Activated CD4-positive, alpha-beta T cell treated with anti-CD3 and anti-CD28 coated beads, Interleukin-2, amount 50 U/mL, for 4 hours (primary cell): ENCODE results near the gene RPS6KC1.
"Not testable (repeated sequence)": the region's sequence is repeated elsewhere in the genome, so short reads cannot be mapped to it uniquely, and the experiment has no call there.

Experiments used
- DNase-seq, 2 experiments: peaks; one replicate each; pipeline ENCODE4 v3.0.0-alpha.2; 2020

RPS6KC1 gene

DNA sequence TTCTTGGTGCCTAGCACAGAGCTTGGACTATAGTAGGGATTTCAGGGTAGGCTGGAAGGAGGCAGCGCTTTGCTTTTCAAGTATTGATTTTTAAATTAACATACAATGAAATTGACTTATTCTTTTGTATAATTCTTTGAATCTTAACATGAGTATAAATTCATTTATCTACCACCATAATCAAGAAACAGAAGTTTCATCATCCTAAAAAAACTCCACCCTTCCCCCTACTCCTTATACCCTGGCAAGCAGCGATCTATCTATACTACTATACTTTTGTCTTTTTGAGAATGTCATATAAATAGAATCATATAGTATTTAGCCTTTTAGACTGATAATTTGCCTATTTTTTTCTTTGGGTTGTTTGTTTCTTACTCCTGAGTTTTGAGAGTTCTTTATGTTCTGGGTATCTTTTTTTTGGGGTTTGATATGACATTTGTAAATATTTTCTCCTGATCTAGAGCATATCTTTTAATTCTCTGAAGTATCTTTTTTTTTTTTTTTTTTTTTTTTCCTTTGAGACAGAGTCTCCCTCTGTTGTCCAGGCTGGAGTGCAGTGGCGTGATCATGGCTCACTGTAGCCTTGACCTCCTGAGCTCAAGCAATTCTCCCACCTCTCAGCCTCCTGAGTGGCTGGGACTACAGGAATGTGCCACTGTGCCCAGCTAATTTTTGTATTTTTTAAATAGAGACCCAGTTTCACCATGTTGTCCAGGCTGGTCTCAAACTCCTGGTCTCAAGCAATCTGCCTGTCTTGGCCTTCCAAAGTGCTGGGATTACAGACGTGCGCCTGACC lies 6.4 kb downstream of the RPS6KC1 start:
- DNase-seq: no peak

GRCh38 chr1:213060836-213061235 lies 9.8 kb downstream of the RPS6KC1 start:
- DNase-seq: no peak

DNA sequence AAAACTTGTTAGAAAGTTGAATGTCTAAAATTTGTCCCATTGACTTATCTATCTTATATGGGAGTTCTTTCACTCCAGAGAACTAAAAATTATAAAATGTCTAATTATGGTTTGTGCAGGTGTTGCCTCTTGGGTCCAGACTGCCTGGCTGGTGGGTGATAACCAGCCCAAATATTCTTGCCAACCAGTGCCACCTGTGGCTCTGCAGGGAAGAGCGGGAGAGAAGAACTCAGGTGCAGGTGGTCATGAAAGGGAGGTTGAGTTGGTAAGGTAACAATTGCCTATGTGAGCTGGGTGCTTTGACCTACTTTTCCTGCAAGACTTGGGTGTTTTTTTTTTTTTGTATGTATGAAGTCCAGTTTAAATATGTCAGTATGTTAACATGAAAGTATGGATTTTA lies 10.2 kb downstream of the RPS6KC1 start:
- DNase-seq: no peak

GRCh38 chr1:213065800-213066199 lies 14.8 kb downstream of the RPS6KC1 start:
- no peak for DNase-seq

DNA sequence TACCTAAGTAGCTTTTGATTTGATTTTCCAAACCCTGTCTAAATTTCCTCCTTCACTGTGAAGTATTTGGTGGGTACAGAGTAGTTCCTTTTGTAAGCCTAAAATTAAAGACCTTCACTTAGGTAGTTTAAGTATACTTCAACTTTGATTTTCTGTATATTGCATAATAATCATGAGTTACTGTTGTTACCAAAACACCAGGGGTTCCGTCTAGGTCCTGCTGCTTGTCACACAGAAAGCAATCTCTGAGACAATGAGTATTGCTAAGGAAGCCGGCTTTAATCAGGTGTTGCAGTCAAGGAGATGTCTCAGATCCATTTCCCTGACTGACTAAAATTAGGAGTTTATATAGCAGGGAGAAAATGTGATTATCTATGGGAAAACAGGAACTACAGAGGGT lies 15.3 kb downstream of the RPS6KC1 start:
- DNase-seq: no peak

DNA sequence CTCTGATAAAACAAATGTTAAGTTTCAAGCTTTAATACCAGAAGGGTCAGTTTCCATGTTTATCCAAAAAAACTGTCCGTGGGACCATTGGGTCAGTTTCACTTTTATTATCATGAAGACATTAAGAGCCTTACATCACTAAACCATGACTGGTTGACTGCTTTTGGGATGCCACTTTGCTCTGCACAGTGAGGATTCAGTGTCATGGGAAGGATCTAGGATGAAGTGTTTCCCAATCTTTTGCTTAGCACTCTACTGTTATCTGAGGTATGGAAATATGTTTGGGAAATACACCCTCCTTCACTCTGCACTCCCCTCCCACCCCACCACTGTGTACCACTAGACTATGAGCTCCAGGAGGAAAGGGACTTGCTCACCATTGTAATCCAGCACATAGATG lies 16.3 kb downstream of the RPS6KC1 start:
- no peak for DNase-seq

DNA sequence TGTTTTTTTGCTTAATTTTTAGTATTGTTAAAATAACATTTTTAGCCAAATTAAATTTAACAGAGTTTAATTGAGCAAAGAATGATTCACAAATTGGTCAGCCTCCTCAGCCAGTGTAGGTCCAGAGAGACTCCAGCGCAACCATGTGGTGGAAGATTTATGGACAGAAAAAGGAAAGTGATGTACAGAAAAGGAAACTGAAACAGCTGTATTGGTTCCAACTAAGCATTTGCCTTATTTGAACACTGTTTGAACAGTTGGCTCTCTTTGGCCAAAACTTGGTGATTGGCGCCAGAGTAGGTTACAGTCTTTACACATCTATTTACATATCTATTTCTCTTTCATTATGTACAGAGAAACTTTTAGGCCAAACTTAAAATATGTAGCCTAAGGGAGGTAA lies 19.4 kb downstream of the RPS6KC1 start:
- DNase-seq: no peak

- DNase-seq: no peak
Measured at GRCh38 chr1:213075725-213076124, 24.7 kb downstream of the RPS6KC1 start.

DNA sequence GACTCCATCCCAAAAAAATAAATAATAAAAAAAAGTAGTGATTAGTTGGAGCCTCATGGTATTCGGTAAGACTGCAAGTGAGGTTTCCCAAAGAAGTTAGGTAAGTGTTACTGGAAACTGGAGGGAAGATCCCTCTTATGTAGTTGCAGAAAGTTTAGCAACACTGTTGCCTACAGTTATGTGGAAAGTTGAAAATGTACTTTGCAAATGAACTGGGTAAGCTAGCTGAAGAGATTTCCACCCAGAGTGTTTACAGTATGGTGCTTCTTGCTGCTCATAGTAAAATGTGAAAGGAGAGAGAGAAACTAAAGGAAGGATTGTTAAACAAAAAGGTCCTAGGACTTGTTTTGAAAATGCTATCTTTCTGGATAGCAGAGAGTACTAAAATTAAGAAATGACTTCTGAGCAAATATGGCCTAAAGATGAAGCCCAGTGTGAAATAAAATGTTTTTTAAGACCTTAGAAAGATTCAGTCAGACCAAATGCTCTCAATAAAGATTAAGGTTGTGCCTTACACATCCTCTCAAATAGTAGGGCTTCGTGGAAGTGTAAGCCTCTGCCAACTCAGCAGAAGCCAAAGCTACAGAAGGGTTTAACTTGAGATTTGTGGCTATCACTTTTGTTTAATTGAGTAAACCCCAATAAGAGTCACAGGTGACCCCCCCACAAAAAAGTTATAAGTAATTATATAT lies 31.5 kb downstream of the RPS6KC1 start:
- DNase-seq: no peak

DNA sequence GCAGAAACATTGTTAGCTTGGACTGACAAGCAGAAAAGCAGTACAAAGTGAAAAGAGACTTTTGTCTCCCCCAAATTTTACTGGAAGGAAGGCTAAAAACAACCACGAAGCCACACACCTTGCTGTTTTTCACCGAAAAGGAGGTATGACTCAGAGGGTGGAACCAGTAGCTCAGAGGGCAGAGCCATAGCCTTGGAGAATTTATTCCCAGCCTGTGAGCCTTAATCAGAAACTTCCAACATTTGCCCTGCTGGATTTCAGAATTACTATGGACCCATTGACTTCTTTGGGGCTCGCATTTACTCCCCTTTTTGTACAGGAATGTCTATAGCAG lies 32.0 kb downstream of the RPS6KC1 start:
- no peak for DNase-seq

DNA sequence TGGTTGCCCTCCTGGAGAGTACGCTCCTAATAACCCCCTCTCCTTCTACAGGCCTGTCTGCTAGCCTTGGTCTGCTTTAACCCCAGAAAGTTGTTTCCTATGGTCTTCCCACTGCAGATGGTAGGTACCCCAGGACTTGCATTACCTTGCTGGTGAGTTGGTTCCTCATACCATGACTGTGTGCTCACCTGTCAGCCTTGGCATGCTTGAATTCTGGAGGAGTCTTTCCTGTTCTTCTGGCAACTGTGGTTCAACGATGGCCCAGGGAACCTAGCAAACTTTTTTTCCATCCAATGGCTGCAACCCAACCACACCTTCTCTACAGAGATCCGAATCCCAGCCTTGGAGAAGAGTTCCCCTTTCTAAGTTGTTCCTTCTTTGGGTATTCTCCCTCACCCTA lies 36.9 kb downstream of the RPS6KC1 start:
- DNase-seq: no peak

GRCh38 chr1:213089924-213090677 lies 39.1 kb downstream of the RPS6KC1 start:
- DNase-seq: no peak

DNA sequence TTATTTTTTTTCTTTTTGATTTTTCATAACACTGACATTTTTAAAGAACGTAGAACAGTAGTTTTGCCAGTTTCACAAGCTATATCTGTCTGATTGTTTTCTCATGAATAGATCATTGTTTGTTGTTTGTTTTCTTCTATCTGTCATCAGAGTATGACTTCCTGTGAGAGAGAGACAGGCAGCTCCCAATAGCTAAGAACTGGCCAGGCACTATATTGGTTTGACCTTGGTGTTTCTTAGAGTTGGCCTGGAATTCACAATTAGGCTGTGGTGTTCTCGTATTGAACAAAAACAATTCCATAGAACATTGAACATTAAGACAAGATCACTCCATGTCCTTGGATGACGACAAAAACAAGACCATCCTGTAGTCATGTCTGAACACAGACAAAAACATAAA lies 43.4 kb downstream of the RPS6KC1 start:
- no peak for DNase-seq

- DNase-seq: no peak
Measured at GRCh38 chr1:213095467-213095866, 44.4 kb downstream of the RPS6KC1 start.

DNA sequence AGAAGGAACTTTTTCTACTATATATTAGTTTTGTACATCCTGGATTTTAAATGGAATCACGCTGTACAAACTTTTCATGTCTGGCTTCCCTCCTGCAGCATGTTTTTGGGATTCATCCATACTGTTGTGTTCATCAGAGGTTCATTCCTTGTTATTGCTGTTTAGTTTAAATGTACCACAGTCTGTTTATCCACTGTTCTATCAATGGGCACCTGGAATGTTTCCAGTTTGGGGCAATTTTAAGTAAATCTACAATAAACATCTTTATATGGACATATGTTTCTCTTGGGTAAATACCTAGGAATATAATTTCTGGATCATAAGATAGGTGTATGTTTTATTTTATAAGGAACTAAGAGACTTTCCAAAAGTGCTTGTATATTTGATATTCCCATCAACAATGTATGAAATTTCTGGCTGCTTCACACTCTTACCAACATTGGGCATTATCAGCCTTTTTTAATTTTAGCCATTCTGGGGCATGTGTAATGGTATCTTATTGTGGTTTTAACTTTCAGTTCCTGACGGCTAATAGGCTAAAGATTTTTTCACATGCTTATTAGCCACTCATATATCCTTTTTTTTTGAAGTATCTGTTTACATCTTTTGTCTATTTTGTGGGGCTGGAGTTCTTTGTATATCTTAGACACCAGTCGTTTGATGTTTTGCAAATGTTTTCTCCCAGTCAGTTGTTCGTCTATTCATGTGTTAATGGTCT lies 48.8 kb downstream of the RPS6KC1 start:
- DNase-seq: no peak

GRCh38 chr1:213100565-213100964 lies 49.5 kb downstream of the RPS6KC1 start:
- not testable (repeated sequence) for DNase-seq

DNA sequence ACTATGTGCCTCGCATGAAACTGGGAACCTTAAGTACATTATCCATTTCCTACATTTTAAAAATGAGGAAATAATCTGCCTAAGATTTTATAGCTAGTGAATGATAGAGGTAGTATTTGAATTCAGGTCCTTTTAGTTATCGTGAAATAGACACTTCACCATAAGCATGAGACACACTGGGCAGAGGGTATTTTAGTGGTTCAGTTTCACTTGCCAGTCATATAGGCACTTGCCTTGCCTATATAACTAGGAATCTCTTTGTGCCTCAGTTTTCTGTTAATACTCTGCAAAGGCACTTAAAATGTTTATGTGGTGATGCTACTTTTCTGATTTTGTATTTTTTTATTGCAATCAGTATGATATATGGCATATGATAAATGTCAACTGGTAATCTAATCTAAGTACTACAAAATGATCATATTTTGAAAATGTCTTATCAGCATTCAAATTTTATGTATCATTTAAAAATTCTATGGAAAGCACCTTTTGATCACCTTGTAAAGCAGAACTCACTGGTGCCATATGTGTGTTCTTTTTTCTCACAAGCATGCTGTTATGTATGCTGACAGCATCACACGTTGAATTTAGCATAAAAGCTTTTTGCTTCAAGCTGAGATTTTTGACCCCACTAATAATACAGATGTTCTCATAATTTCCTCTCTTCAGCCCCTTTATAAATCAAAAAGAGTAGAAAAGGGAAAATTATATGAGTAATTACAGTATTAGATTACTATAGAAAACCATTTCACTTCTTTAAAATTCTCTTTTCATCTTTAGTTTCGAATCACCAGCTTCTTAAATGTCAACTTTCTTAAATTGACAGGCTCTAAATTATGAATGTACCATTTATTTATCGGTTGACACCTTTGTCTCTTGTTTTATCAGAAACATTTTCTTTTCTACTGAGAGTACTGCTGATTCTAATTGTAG lies 52.6 kb downstream of the RPS6KC1 start:
- DNase-seq: no peak

- DNase-seq: no peak
Measured at GRCh38 chr1:213104604-213105003, 53.6 kb downstream of the RPS6KC1 start.

- DNase-seq: no peak
Measured at GRCh38 chr1:213106298-213106697, 55.3 kb downstream of the RPS6KC1 start.

GRCh38 chr1:213107613-213108012 lies 56.6 kb downstream of the RPS6KC1 start:
- no peak for DNase-seq

GRCh38 chr1:213110349-213111300 lies 59.6 kb downstream of the RPS6KC1 start:
- no peak for DNase-seq
